Measurements from ENCODE around the gene ZNF527. TPM values are rescaled to one million over a fixed set of nuclear protein-coding genes. Genes with fewer than 3 reads are reported as not detected.

ZNF527 gene
- total and polyA plus RNA-seq, 12 donors: 1.8 to 11.4 (median 6.2) TPM

DNA sequence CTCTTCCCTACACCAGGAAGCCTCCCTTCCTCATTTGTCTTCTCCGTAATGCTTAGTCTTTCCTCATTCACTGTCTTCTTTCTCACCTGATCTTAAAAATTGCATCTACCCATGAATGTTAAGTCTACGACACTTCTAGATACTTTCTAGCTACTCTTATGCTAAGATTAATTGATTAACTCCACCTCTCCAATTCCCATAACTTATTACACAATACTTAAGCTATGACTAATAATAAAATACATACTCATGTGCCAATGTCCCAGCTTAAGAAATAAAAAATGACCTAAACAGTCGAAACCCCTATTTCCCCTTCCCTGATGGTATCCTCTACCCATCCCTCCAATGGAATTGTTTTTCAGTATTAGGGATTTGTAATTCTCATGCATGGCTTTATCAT, 22.8 kb upstream of the ZNF527 start:
- Histone ChIP-seq H3K36me3 (replicated peaks in 1 of 2) (peaks cover 0 to 46% of the 10 kb centered on the region in 2 donors), H3K4me3 (no peak overlapping the region), H3K27me3 (no peaks in the 10 kb centered on the region), H3K27ac (peak overlapping the region in 1 of 5 donors; percentile 59), H3K4me1 (replicated peaks in 1 of 2) (no peaks in the 10 kb centered on the region), H3K9me3 (replicated peaks in 1 of 3) (no peaks in the 10 kb centered on the region)
- 80 to 89% (median 87%) methylated on average over 3 of the region's 3 CpGs for WGBS, 4 donors
- no peak for DNase-seq
- intact Hi-C loops (cut with DNase I): no loop called here
- no peak for TF ChIP-seq POLR2A (IDR thresholded peaks at IDR 0.05)
- no peak for TF ChIP-seq CTCF (IDR thresholded peaks at IDR 0.05)

- Histone ChIP-seq H3K36me3 (replicated peaks in 1 of 2) (peaks cover 0 to 18% of the 10 kb centered on the region in 2 donors), H3K27ac (no peak overlapping the region), H3K27me3 (no peaks in the 10 kb centered on the region), H3K4me3 (no peak overlapping the region), H3K4me1 (replicated peaks in 1 of 2) (peaks cover 8% of the 10 kb centered on the region in 2 donors), H3K9me3 (replicated peaks in 1 of 3) (no peaks in the 10 kb centered on the region)
- intact Hi-C loops (cut with DNase I): no loop called here
- no peak for TF ChIP-seq CTCF (IDR thresholded peaks at IDR 0.05)
- TF ChIP-seq POLR2A (IDR thresholded peaks at IDR 0.05): no peak
- DNase-seq: no peak
These were observed 16.9 kb upstream of the ZNF527 start for GRCh38 chr19:37353968-37354367.

DNA sequence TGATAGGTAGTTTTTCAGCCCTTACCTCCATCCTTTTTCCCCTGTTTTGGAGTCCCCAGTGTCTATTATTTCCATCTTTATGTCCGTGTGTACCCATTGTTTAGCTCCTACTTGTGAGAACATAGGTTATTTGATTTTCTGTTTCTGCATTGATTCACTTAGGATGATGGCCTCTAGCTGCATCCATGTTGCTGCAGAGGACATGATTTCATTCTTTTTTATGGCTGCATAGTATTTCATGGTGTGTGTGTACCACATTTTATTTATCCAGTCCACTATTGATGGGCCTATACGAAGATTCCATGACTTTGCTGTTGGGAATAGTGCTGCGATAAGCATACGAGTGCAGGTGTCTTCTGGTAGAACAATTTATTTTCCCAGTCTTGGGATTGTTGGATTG, 15.0 kb upstream of the ZNF527 start:
- TF ChIP-seq CTCF (IDR thresholded peaks at IDR 0.05) (no peak), POLR2A (IDR thresholded peaks at IDR 0.05) (no peak)
- Histone ChIP-seq H3K4me3 (no peak overlapping the region), H3K9me3 (replicated peaks in 1 of 3) (no peaks in the 10 kb centered on the region), H3K36me3 (replicated peaks in 1 of 2) (peaks cover 0 to 14% of the 10 kb centered on the region in 2 donors), H3K27ac (no peak overlapping the region), H3K27me3 (no peaks in the 10 kb centered on the region), H3K4me1 (replicated peaks in 1 of 2) (peaks cover 8% of the 10 kb centered on the region in 2 donors)
- DNase-seq: no peak
- intact Hi-C loops (cut with DNase I): no loop called here
- WGBS, 4 donors: 94 to 98% (median 98%) methylated on average over 4 of the region's 4 CpGs

- no peaks in the 10 kb centered on the region for H3K4me1 ChIP-seq (replicated peaks in 1 of 2)
- intact Hi-C loops (cut with DNase I): no loop called here
- no peak for DNase-seq
- H3K4me3 ChIP-seq: no peak overlapping the region
- no peaks in the 10 kb centered on the region for H3K27me3 ChIP-seq
- peaks cover 0 to 27% of the 10 kb centered on the region in 2 donors for H3K36me3 ChIP-seq (replicated peaks in 1 of 2)
- H3K27ac ChIP-seq: peak overlapping the region in 2 of 5 donors; percentile 18 to 35
- TF ChIP-seq CTCF (IDR thresholded peaks at IDR 0.05) (no peak), POLR2A (IDR thresholded peaks at IDR 0.05) (no peak)
- H3K9me3 ChIP-seq (replicated peaks in 1 of 3): no peaks in the 10 kb centered on the region
- WGBS, 4 donors: 64 to 79% (median 75%) methylated on average over 1 of the region's 1 CpG
These were observed 8.9 kb upstream of the ZNF527 start for GRCh38 chr19:37361994-37362393.
